Fibroblast of the aortic adventitia (primary cell): ENCODE data around the gene CIT. TPM values are rescaled to one million over a fixed set of nuclear protein-coding genes. Genes with fewer than 3 reads are reported as not detected.
A peak's percentile ranks its signal among the peaks of the same experiment; 100 is the strongest.
"Not testable (repeated sequence)": the region's sequence is repeated elsewhere in the genome, so short reads cannot be mapped to it uniquely, and the experiment has no call there.

Experiments
- DNase-seq: peaks from one replicate; pipeline ENCODE4 v3.0.0-alpha.2; 2010; ENCODE audit warnings: low read depth
- H3K4me3 ChIP-seq: 2 replicates; pipeline ENCODE4 v1.5.1; 2011; ENCODE audit warnings: low read depth, mild to moderate bottlenecking, control low read depth, low read length, moderate library complexity
- CTCF ChIP-seq: IDR thresholded peaks from 2 replicates; pipeline ENCODE4 v1.5.1; 2011; ENCODE audit warnings: mild to moderate bottlenecking, low read length, control low read depth, inconsistent platforms; ENCODE audit not compliant: insufficient read depth
- total RNA-seq: library from RNA; depleted of rRNA; stranded (reverse); fragments of >200 nt; gene quantifications from 2 replicates; pipeline ENCODE4 v1.2.3, GENCODE V29; 2012; ENCODE audit warnings: low replicate concordance

The CIT gene
- total RNA-seq, 1 donor = 48.0 TPM

GRCh38 chr12:119885549-119885948 lies 8.4 kb upstream of the CIT start:
- no peak overlapping the region for H3K4me3 ChIP-seq
- TF ChIP-seq CTCF = no peak
- DNase-seq = no peak

- not testable (repeated sequence) for DNase-seq, H3K4me3 ChIP-seq
These were observed 6.7 kb upstream of the CIT start for GRCh38 chr12:119883791-119884190.

GRCh38 chr12:119883237-119883636 lies 6.1 kb upstream of the CIT start:
- H3K4me3 ChIP-seq = no peak overlapping the region
- no peak for DNase-seq
- TF ChIP-seq CTCF = no peak

- DNase-seq = no peak
- no peak for TF ChIP-seq CTCF
- peak overlapping the region; percentile 90 for H3K4me3 ChIP-seq
These were observed 474 bp upstream of the CIT start for GRCh38 chr12:119877639-119877948.

- DNase-seq = peak; percentile 63
- H3K4me3 ChIP-seq = no peak overlapping the region
- no peak for TF ChIP-seq CTCF
These were observed 6.7 kb downstream of the CIT start for GRCh38 chr12:119870457-119870856.

- TF ChIP-seq CTCF = no peak
- peak; percentile 95 for DNase-seq
- no peak overlapping the region for H3K4me3 ChIP-seq
These were observed 7.4 kb downstream of the CIT start for GRCh38 chr12:119869720-119870119.

- H3K4me3 ChIP-seq = no peak overlapping the region
- TF ChIP-seq CTCF = no peak
- peak; percentile 21 for DNase-seq
These were observed 8.1 kb downstream of the CIT start for GRCh38 chr12:119868992-119869391.
